Measurements from ENCODE around the gene OR2V1. TPM values are rescaled to one million over a fixed set of nuclear protein-coding genes. Genes with fewer than 3 reads are reported as not detected.

OR2V1 gene
- total RNA-seq, 4 donors from 2014 or later: not detected

DNA sequence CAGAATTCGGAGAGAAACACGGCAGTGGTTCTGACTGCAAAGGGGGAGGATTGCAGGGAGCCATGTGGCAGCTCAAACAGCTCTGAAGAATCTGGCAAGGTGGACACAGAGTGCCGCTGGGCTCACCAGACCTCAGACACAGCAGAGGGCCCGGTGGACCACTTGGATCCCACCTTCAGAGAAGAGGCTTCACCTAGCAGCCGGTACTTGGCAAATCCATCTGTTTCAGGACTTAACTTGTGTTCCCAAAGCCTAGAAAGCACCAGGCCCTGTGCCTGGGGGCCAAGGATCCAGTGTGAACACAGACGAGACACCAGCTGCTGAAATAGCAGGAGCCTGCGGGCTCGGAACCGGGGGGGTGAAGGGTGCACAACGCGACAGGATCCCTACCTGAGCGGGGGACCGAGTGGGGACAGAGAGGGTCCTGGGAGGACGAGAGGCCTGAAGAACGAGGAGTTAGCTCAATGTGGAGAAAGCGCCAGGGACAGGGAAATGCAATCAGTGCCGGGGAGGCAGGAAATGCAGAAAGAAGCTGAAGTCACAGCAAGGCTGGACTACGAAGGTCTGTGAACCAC lies 46.3 kb downstream of the OR2V1 start:
- H3K4me3 ChIP-seq (ENCODE audit: low read depth, poor library complexity, severe bottlenecking): no peak overlapping the region
- intact Hi-C loops (cut with DNase I; ENCODE audit: low total_unique reads): no loop called here
- DNase-seq (ENCODE audit: low spot score in 2 of 2): no peak
- 49 to 51% methylated on average over 18 of the region's 18 CpGs for WGBS, 2 donors
- TF ChIP-seq, protein P1, sequence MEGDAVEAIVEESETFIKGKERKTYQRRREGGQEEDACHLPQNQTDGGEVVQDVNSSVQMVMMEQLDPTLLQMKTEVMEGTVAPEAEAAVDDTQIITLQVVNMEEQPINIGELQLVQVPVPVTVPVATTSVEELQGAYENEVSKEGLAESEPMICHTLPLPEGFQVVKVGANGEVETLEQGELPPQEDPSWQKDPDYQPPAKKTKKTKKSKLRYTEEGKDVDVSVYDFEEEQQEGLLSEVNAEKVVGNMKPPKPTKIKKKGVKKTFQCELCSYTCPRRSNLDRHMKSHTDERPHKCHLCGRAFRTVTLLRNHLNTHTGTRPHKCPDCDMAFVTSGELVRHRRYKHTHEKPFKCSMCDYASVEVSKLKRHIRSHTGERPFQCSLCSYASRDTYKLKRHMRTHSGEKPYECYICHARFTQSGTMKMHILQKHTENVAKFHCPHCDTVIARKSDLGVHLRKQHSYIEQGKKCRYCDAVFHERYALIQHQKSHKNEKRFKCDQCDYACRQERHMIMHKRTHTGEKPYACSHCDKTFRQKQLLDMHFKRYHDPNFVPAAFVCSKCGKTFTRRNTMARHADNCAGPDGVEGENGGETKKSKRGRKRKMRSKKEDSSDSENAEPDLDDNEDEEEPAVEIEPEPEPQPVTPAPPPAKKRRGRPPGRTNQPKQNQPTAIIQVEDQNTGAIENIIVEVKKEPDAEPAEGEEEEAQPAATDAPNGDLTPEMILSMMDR (IDR thresholded peaks at IDR 0.05): no peak
- no peak for TF ChIP-seq POLR2A (IDR thresholded peaks at IDR 0.05)

GRCh38 chr5:181081989-181082388 lies 49.0 kb downstream of the OR2V1 start:
- H3K4me3 ChIP-seq (ENCODE audit: low read depth, poor library complexity, severe bottlenecking): no peak overlapping the region
- intact Hi-C loops (cut with DNase I; ENCODE audit: low total_unique reads): no loop called here
- DNase-seq (ENCODE audit: low spot score in 2 of 2): no peak
- no peak for TF ChIP-seq POLR2A (IDR thresholded peaks at IDR 0.05)
- TF ChIP-seq, protein P1 (IDR thresholded peaks at IDR 0.05): no peak

DNA sequence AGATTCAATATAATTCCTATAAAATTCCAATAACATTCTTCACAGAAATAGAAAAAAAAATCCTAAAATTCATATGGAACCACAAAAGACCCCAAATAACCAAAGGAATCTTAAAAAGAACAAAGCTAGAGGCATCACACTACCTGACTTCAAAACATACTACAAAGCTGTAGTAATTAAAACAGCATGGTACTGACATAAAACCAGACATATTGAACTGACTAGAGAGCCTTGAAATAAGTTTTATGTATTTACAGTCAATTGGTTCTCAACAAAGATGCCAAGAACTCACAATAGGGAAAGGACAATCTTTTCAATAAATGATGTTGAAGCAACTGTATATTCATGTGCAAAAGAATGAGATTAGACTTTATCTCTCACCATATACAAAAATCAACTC lies 54.0 kb downstream of the OR2V1 start:
- intact Hi-C loops (cut with DNase I; ENCODE audit: low total_unique reads): no loop called here
- DNase-seq (ENCODE audit: low spot score in 2 of 2): no peak
- H3K4me3 ChIP-seq (ENCODE audit: low read depth, poor library complexity, severe bottlenecking): no peak overlapping the region
- no peak for TF ChIP-seq POLR2A (IDR thresholded peaks at IDR 0.05)
- TF ChIP-seq, protein P1 (IDR thresholded peaks at IDR 0.05): no peak

Other genes with a start within 250 kb of the OR2V1 start
- gene BTNL8, start 232.0 kb downstream of the OR2V1 start, total RNA-seq: under 1 TPM in 2 of 4 donors, not detected in 2; 0.26 to 0.44 TPM
- not detected for gene BTNL3, start 142.3 kb downstream of the OR2V1 start, total RNA-seq
- 10 to 100 TPM; 11.7 to 26.6 (median 16.2) TPM for gene BTNL9, start 90.9 kb downstream of the OR2V1 start, total RNA-seq
- gene OR2V2, start 16.4 kb upstream of the OR2V1 start, total RNA-seq: not detected
- gene TRIM7, start 74.0 kb upstream of the OR2V1 start, total RNA-seq: 100 to 1,000 TPM in 2 of 4 donors, 10 to 100 TPM in 2; 77.2 to 144 (median 89.8) TPM
- gene TRIM41, start 92.1 kb upstream of the OR2V1 start, total RNA-seq: 10 to 100 TPM; 14.7 to 19.8 (median 18.0) TPM
- gene RACK1, start 112.7 kb upstream of the OR2V1 start, total RNA-seq: 1,000 to 10,000 TPM; 3,064 to 4,085 (median 3,503) TPM
- gene TRIM52, start 130.0 kb upstream of the OR2V1 start, total RNA-seq: 10 to 100 TPM in 2 of 4 donors, 1 to 10 TPM in 2; 5.2 to 13.2 (median 9.3) TPM
- gene OR4F3, start 236.1 kb upstream of the OR2V1 start, total RNA-seq: not detected